SK-N-SH treated with all-trans-retinoic acid at 6 μM for 48 hours (cell line): Measurements from ENCODE around the gene TNFRSF8.

Experiments used
- ARNTL ChIP-seq: fragments of 450-650 bp; formaldehyde crosslinking; IDR thresholded peaks from 2 replicates; pipeline ENCODE4 v1.5.0; 2020; ENCODE audit warnings: low read depth, mild to moderate bottlenecking, moderate library complexity, borderline replicate concordance
- BACH2 ChIP-seq: fragments of 250-450 bp; sonication (Bioruptor Pico); IDR thresholded peaks from 2 replicates; pipeline ENCODE4 v1.9.0; 2021; ENCODE audit warnings: mild to moderate bottlenecking, borderline replicate concordance
- CREB5 ChIP-seq: fragments of 250-450 bp; sonication (Bioruptor Pico); IDR thresholded peaks from 2 replicates; pipeline ENCODE4 v1.5.1; 2020; ENCODE audit warnings: low read depth, mild to moderate bottlenecking, moderate library complexity
- PPARA ChIP-seq: fragments of 250-450 bp; sonication (Bioruptor Pico); IDR thresholded peaks from 2 replicates; pipeline ENCODE4 v1.5.0; 2020; ENCODE audit warnings: mild to moderate bottlenecking, borderline replicate concordance
- RARB ChIP-seq: fragments of 250-450 bp; sonication (Bioruptor Pico); IDR thresholded peaks from 2 replicates; pipeline ENCODE4 v1.8.0; 2021; ENCODE audit warnings: mild to moderate bottlenecking, moderate library complexity
- SNAI2 ChIP-seq: fragments of 250-450 bp; sonication (Bioruptor Pico); IDR thresholded peaks from 2 replicates; pipeline ENCODE4 v1.5.0; 2020; ENCODE audit warnings: mild to moderate bottlenecking, moderate library complexity
- TCF4 ChIP-seq: fragments of 250-450 bp; sonication (Bioruptor Pico); IDR thresholded peaks from 2 replicates; pipeline ENCODE4 v1.8.0; 2021; ENCODE audit warnings: mild to moderate bottlenecking, moderate library complexity, borderline replicate concordance
- ZC3H10 ChIP-seq: fragments of 250-450 bp; sonication (Bioruptor Pico); IDR thresholded peaks from 2 replicates; pipeline ENCODE4 v1.5.1; 2021; ENCODE audit warnings: mild to moderate bottlenecking, moderate library complexity
- ZFP30 ChIP-seq: fragments of 450-650 bp; formaldehyde crosslinking; IDR thresholded peaks from 2 replicates; pipeline ENCODE4 v1.5.0; 2022; ENCODE audit warnings: mild to moderate bottlenecking, moderate library complexity
- ZNF565 ChIP-seq: fragments of 450-650 bp; formaldehyde crosslinking; conservative IDR thresholded peaks from 2 replicates; pipeline ENCODE4 v1.5.0; 2020; ENCODE audit warnings: low read depth, mild to moderate bottlenecking, moderate library complexity
- ZNF70 ChIP-seq: fragments of 450-650 bp; formaldehyde crosslinking; IDR thresholded peaks from 2 replicates; pipeline ENCODE4 v1.5.0; 2020; ENCODE audit warnings: mild to moderate bottlenecking, moderate library complexity
- ZNF8 ChIP-seq: fragments of 450-650 bp; formaldehyde crosslinking; IDR thresholded peaks from 2 replicates; pipeline ENCODE4 v1.5.0; 2020; ENCODE audit warnings: mild to moderate bottlenecking, moderate library complexity
- TF ChIP-seq, protein P1 (sequence below): fragments of 250-450 bp; sonication (Bioruptor Pico); IDR thresholded peaks from 2 replicates; pipeline ENCODE4 v1.8.0; 2020; ENCODE audit warnings: mild to moderate bottlenecking, moderate library complexity, borderline replicate concordance
- TF ChIP-seq, protein P2 (sequence below): fragments of 250-450 bp; sonication (Bioruptor Pico); IDR thresholded peaks from 2 replicates; pipeline ENCODE4 v1.5.1; 2021; ENCODE audit warnings: mild to moderate bottlenecking, moderate library complexity

- TF ChIP-seq ZNF565 (no peak), ARNTL (CRISPR knock-in tag) (no peak), CREB5 (no peak), ZFP30 (CRISPR knock-in tag) (no peak), PPARA (no peak), ZNF70 (no peak), SNAI2 (CRISPR knock-in tag) (no peak), BACH2 (CRISPR knock-in tag) (no peak), TCF4 (CRISPR knock-in tag) (no peak), RARB (no peak), ZC3H10 (no peak), ZNF8 (no peak)
- TF ChIP-seq, protein P1, sequence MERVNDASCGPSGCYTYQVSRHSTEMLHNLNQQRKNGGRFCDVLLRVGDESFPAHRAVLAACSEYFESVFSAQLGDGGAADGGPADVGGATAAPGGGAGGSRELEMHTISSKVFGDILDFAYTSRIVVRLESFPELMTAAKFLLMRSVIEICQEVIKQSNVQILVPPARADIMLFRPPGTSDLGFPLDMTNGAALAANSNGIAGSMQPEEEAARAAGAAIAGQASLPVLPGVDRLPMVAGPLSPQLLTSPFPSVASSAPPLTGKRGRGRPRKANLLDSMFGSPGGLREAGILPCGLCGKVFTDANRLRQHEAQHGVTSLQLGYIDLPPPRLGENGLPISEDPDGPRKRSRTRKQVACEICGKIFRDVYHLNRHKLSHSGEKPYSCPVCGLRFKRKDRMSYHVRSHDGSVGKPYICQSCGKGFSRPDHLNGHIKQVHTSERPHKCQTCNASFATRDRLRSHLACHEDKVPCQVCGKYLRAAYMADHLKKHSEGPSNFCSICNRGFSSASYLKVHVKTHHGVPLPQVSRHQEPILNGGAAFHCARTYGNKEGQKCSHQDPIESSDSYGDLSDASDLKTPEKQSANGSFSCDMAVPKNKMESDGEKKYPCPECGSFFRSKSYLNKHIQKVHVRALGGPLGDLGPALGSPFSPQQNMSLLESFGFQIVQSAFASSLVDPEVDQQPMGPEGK (CRISPR knock-in tag), result no peak
- TF ChIP-seq, protein P2, sequence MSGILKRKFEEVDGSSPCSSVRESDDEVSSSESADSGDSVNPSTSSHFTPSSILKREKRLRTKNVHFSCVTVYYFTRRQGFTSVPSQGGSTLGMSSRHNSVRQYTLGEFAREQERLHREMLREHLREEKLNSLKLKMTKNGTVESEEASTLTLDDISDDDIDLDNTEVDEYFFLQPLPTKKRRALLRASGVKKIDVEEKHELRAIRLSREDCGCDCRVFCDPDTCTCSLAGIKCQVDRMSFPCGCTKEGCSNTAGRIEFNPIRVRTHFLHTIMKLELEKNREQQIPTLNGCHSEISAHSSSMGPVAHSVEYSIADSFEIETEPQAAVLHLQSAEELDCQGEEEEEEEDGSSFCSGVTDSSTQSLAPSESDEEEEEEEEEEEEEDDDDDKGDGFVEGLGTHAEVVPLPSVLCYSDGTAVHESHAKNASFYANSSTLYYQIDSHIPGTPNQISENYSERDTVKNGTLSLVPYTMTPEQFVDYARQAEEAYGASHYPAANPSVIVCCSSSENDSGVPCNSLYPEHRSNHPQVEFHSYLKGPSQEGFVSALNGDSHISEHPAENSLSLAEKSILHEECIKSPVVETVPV (CRISPR knock-in tag), result no peak
Observed at GRCh38 chr1:12102066-12102465, 39.0 kb downstream of the TNFRSF8 start.
